GM19455 (cell line): ENCODE data around the gene HOXC13.

Source experiments
- ATAC-seq: cut with Tn5 transposase; IDR thresholded peaks from one replicate; pipeline ENCODE4 v1.9.1; 2021; ENCODE audit not compliant: unreplicated experiment

Gene HOXC13

DNA sequence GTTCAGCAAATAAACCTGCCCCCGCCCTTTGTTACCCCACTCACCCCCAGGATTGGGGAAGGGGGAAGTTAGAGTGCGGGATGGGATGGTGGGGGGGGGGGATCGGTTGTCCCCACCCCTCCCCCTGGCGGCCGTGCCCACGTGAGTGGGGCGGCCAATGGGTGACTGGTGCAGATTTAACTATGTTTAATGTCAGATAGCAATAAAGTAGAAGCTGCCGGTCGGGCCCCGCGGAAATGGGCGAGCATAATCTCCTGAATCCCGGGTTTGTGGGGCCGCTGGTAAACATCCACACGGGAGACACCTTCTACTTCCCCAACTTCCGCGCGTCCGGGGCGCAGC, 16.0 kb downstream of the HOXC13 start, which contains the start of gene HOXC12:
Gene HOXC12, plus strand, starts transcription at position 210 of the 342 bp plus-strand sequence. Its CDS starts 27 bp downstream, at position 237.
- ATAC-seq = no peak

- no peak for ATAC-seq
Measured at GRCh38 chr12:53955036-53955775, 16.6 kb downstream of the HOXC13 start.

GRCh38 chr12:53955776-53956250, 17.2 kb downstream of the HOXC13 start:
- ATAC-seq = no peak

DNA sequence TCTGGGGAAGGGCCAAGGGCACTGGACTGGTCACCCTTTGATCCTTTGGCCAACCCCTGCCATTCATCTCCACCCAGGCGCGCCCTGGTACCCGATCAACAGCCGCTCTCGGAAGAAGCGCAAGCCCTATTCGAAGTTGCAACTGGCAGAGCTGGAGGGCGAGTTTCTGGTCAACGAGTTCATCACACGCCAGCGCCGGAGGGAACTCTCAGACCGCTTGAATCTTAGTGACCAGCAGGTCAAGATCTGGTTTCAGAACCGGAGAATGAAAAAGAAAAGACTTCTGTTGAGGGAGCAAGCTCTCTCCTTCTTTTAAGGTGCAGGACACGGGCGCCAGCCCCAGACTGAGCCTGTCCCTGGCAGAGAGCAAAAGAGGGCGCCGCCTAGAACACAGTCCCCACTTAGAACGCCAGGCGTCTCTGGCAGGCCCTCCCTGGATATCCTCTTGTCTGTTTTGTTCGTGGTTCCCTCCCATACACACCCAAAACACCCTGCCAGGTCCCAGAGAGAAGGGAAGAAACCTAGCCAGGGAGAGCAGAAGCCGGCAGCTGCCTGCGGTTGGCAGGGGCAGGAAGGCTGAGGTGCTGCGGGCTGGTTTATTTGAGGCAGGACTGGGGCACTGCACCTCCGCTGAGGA, 17.7 kb downstream of the HOXC13 start:
- ATAC-seq = no peak

- ATAC-seq = no peak
Measured at GRCh38 chr12:53956914-53957536, 18.4 kb downstream of the HOXC13 start.

DNA sequence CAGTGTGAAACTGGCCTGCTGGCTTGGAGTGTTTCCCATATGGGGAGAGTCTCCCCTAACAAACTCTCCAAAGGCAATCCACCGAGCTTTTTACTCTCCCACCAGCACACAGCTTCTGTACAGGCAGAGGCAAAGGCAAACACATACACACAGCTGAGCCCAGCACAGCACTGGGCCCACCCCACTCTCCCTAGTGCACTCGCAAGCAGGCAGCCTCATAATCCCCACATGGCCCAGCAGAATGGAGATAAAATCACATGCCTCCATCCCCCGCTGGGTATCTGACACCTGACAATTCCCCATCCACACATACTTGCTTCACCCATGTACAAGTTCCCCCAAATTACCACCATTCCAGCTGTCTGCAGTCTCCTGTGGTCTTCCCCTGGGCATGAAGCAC, 19.5 kb downstream of the HOXC13 start:
- no peak for ATAC-seq

DNA sequence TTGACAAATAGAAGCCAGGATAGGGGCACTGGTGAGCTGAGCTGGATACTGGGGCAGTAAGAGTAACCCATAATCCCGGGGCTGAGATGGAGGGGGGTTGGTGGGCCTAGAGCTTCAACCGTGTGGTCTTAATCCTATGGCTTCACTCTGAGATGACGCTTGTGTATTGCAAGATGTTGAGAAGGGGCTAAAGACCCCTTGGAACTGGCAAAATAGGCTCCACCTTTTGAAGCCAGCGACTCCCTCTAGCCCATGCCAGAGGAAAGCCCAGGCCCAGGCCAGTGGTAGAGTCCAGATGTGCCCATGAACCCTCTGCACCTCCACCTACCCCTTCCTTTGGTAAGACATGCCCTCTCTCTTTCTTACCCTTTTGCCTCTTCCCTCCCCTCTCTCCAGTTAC, 20.7 kb downstream of the HOXC13 start:
- no peak for ATAC-seq

- ATAC-seq = no peak
Measured at GRCh38 chr12:53960187-53961024, 21.8 kb downstream of the HOXC13 start.

GRCh38 chr12:53961025-53961761, 22.6 kb downstream of the HOXC13 start:
- ATAC-seq = no peak

DNA sequence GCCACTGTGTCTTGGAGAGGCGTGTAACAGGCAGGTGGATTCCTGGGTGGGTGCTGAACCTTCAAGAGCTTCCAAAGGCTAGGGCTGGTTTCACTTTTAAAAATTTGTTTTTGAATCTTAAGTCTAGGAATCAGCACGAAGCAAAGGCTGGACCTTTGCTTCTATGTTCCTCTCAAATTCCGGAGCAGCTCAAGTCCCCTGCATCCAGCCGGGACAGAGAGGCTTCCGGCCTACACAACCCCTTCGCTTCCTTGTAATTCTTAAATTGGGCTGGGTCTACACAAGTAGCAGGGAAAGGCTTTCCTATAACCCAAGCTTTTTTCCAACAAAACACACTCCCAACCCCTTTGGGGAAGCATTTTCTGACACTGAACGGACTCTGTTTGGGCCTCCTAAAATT, 24.4 kb downstream of the HOXC13 start:
- no peak for ATAC-seq

GRCh38 chr12:53963434-53964314, 25.0 kb downstream of the HOXC13 start:
- no peak for ATAC-seq

DNA sequence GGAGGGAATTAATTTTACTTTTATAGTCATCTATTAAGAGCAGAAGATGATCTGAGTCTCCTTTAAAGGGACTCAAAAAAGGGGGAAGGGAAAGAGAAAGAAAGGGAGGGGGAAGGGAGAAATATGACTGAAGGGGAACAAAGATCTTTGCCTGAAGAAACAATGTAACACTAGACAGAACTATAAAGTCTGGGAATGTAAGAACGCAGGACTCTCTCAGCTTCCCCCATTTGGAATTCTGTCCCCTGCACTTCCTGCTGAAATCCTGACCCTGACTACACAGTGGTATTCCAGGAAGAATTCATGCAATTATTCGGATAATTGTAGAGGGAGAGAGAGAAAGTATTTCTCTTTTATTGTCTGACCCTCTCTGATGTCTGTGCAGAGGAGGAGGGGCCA, 25.7 kb downstream of the HOXC13 start:
- ATAC-seq = no peak

DNA sequence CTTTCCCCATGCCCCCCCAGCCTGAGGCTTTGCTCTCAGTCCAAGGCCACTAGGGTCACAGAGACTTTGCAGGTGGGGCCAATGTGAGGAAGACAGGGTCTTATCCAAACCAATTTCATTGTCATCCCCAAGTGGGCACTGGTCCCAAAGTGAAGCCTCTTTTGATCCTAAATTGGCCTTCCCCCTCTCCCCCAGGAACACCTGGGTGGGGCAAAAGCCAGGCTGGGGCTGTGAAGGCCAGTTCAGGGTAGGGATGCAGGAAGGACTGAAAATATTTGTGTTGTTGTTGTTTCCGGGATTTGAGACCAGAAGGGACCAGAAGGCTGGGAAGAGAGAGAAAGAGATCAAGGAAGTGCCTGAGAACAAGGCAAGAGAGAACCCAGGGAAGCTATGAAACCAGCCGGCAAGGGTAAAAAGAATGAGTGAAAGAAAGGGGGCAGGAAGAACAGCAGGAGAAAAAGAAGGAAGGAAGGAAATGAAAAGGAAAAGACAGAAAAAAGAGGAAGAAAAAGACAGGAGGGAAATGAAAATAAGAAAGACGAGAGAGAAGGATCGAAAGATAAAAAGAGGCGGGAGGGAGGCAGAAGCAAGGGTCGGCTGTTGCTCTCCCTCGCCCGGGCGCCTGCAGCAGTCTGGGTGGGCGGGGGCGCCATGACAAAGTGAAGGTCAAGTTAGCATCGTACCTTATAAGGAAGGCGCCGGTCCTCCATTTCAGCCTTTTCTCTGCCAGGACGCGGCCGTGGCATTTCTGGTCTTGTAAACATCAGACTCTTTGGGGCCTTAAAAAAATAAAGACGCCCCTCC, 26.9 kb downstream of the HOXC13 start:
- ATAC-seq = no peak

- no peak for ATAC-seq
Measured at GRCh38 chr12:53966085-53966384, 27.4 kb downstream of the HOXC13 start.

- no peak for ATAC-seq
Measured at GRCh38 chr12:53966385-53967133, 27.9 kb downstream of the HOXC13 start.

GRCh38 chr12:53967421-53967925, 28.8 kb downstream of the HOXC13 start:
- ATAC-seq = no peak

GRCh38 chr12:53968214-53969127, 29.8 kb downstream of the HOXC13 start:
- no peak for ATAC-seq
